HEK293 (cell line): ENCODE data around the gene KLHL22.
"Not testable (repeated sequence)": the region's sequence is repeated elsewhere in the genome, so short reads cannot be mapped to it uniquely, and the experiment has no call there.

ENCODE experiments used
- CTCF ChIA-PET: fragments of 350-600 bp; formaldehyde crosslinking; extraction: SDS; loops from one replicate; lab custom pipeline; 2021; ENCODE audit warnings: antibody characterized with exemption; lab: Yijun Ruan, JAX
- POLR2A ChIA-PET: fragments of 300-600 bp; formaldehyde crosslinking; extraction: SDS; loops from one replicate; lab custom pipeline; 2020; ENCODE audit warnings: antibody characterized with exemption, inconsistent platforms; lab: Yijun Ruan, JAX
- H3K27ac ChIP-seq: fragments of 200-500 bp; sonication (Bioruptor generic); 2 replicates; pipeline ENCODE4 v1.5.1; 2014; ENCODE audit warnings: low read depth, low read length, control low read depth, inconsistent platforms; ENCODE audit errors: extremely low read depth
- H3K36me3 ChIP-seq, 2 experiments: fragments of 200-500 bp in 1 of 2; sonication (Bioruptor generic) in 1 of 2; 1 replicate in 1 of 2; 2 replicates in 1 of 2; pipeline ENCODE4 v1.5.1; 2014 to 2017; ENCODE audit warnings: inconsistent platforms in 2 of 2, low read length in 2 of 2; ENCODE audit not compliant: control insufficient read depth in 2 of 2, insufficient read depth in 1 of 2
- H3K4me1 ChIP-seq: fragments of 200-500 bp; sonication (Bioruptor generic); 2 replicates; pipeline ENCODE4 v1.5.1; 2014; ENCODE audit warnings: mild to moderate bottlenecking, low read length, inconsistent platforms; ENCODE audit not compliant: control insufficient read depth, insufficient read depth
- H3K4me3 ChIP-seq: 2 replicates; pipeline ENCODE4 v1.5.1; 2011; ENCODE audit warnings: low read depth, mild to moderate bottlenecking, control low read depth, low read length, moderate library complexity
- H3K9me3 ChIP-seq: fragments of 200-500 bp; sonication (Bioruptor generic); 2 replicates; pipeline ENCODE4 v1.5.1; 2014; ENCODE audit warnings: low read depth, low read length, inconsistent platforms; ENCODE audit not compliant: control insufficient read depth, insufficient read depth
- MZF1 ChIP-seq: fragments of 450-650 bp; formaldehyde crosslinking; IDR thresholded peaks from 2 replicates; pipeline ENCODE4 v1.5.1; 2017; ENCODE audit warnings: missing biosample characterization, missing genetic modification characterization, borderline replicate concordance
- PRDM1 ChIP-seq: fragments of 450-650 bp; formaldehyde crosslinking; IDR thresholded peaks from 2 replicates; pipeline ENCODE4; 2016; ENCODE audit warnings: missing biosample characterization, missing genetic modification characterization
- ZBTB17 ChIP-seq: fragments of 450-650 bp; formaldehyde crosslinking; IDR thresholded peaks from 2 replicates; pipeline ENCODE4 v1.5.1; 2016; ENCODE audit warnings: missing biosample characterization, missing genetic modification characterization
- ZEB2 ChIP-seq: fragments of 450-650 bp; formaldehyde crosslinking; IDR thresholded peaks from 2 replicates; pipeline ENCODE4 v1.5.1; 2016; ENCODE audit warnings: missing biosample characterization, missing genetic modification characterization
- ZFHX2 ChIP-seq: fragments of 450-650 bp; formaldehyde crosslinking; conservative IDR thresholded peaks from 2 replicates; pipeline ENCODE4 v1.5.1; 2016; ENCODE audit warnings: missing biosample characterization, missing genetic modification characterization
- ZNF202 ChIP-seq: fragments of 450-650 bp; formaldehyde crosslinking; IDR thresholded peaks from 2 replicates; pipeline ENCODE4 v1.5.1; 2016; ENCODE audit warnings: missing biosample characterization, missing genetic modification characterization, borderline replicate concordance
- ZNF239 ChIP-seq: fragments of 450-650 bp; formaldehyde crosslinking; IDR thresholded peaks from 2 replicates; pipeline ENCODE4 v1.5.1; 2016; ENCODE audit warnings: missing biosample characterization, missing genetic modification characterization
- ZNF24 ChIP-seq: fragments of 450-650 bp; formaldehyde crosslinking; IDR thresholded peaks from 2 replicates; pipeline ENCODE4 v1.5.1; 2016; ENCODE audit warnings: missing biosample characterization, missing genetic modification characterization
- ZNF248 ChIP-seq: fragments of 450-650 bp; formaldehyde crosslinking; IDR thresholded peaks from 2 replicates; pipeline ENCODE4 v1.5.1; 2017; ENCODE audit warnings: missing biosample characterization, missing genetic modification characterization
- ZNF292 ChIP-seq: fragments of 450-650 bp; formaldehyde crosslinking; IDR thresholded peaks from 2 replicates; pipeline ENCODE4 v1.5.1; 2016; ENCODE audit warnings: low read depth, missing biosample characterization, missing genetic modification characterization, borderline replicate concordance
- ZNF366 ChIP-seq: fragments of 450-650 bp; formaldehyde crosslinking; conservative IDR thresholded peaks from 2 replicates; pipeline ENCODE4 v1.5.1; 2016; ENCODE audit warnings: missing biosample characterization, missing genetic modification characterization
- ZNF654 ChIP-seq: fragments of 450-650 bp; formaldehyde crosslinking; IDR thresholded peaks from 2 replicates; pipeline ENCODE4 v1.5.1; 2016; ENCODE audit warnings: low read depth, missing biosample characterization, missing genetic modification characterization
- ZNF701 ChIP-seq: fragments of 450-650 bp; formaldehyde crosslinking; IDR thresholded peaks from 2 replicates; pipeline ENCODE4 v1.5.1; 2016; ENCODE audit warnings: missing biosample characterization, missing genetic modification characterization
- ZNF707 ChIP-seq: fragments of 450-650 bp; formaldehyde crosslinking; IDR thresholded peaks from 2 replicates; pipeline ENCODE4 v1.5.1; 2016; ENCODE audit warnings: missing biosample characterization, missing genetic modification characterization
- ZNF792 ChIP-seq: fragments of 450-650 bp; formaldehyde crosslinking; IDR thresholded peaks from 2 replicates; pipeline ENCODE4 v1.5.1; 2016; ENCODE audit warnings: missing biosample characterization, missing genetic modification characterization
- ZNF843 ChIP-seq: fragments of 450-650 bp; formaldehyde crosslinking; IDR thresholded peaks from 2 replicates; pipeline ENCODE4 v1.5.1; 2016; ENCODE audit warnings: missing biosample characterization, missing genetic modification characterization
- ZSCAN30 ChIP-seq: fragments of 450-650 bp; IDR thresholded peaks from 2 replicates; pipeline ENCODE4 v1.5.1; 2018; ENCODE audit warnings: missing biosample characterization, mild to moderate bottlenecking, missing genetic modification characterization, moderate library complexity
- ZXDB ChIP-seq: fragments of 450-650 bp; formaldehyde crosslinking; IDR thresholded peaks from 2 replicates; pipeline ENCODE4 v1.5.1; 2016; ENCODE audit warnings: missing biosample characterization, missing genetic modification characterization
- TF ChIP-seq, protein P1 (sequence below): fragments of 450-650 bp; formaldehyde crosslinking; IDR thresholded peaks from 2 replicates; pipeline ENCODE4 v1.5.1; 2016; ENCODE audit warnings: missing biosample characterization, missing genetic modification characterization
- TF ChIP-seq, protein P2 (sequence below): fragments of 450-650 bp; formaldehyde crosslinking; IDR thresholded peaks from 2 replicates; pipeline ENCODE4 v1.5.1; 2016; ENCODE audit warnings: missing biosample characterization, missing genetic modification characterization

Gene KLHL22

DNA sequence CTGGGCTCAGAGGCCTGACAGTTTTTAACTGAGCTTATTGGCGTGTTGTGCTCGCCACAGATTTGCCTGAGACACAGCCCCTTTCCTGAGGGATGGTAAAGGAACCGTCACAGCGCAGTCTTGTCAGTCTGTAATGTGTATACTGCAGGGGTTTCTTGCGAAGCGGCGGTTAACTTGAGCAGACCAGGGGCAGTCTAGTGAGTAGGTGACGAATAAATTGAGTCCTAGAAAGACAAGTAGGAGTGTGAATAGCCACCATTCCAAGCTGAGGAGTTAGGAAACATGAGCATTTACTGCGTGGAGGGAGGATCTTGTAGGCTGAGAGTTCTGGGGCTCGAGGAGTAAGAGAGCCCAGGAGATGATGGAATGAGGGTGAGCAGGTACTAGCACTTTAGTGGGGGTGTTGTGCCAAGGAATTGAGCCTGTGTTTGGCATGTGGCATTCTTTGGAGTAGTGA, 13.2 kb upstream of the KLHL22 start:
- Histone ChIP-seq H3K36me3 (peaks cover 0 to 11% of the 10 kb centered on the region in 2 experiments; a peak in 1 of 3 replicates), H3K4me3 (peak overlapping the region; percentile 95), H3K4me1 (peaks cover 9% of the 10 kb centered on the region), H3K9me3 (no peaks in the 10 kb centered on the region), H3K27ac (peak overlapping the region; percentile 39)
- CTCF ChIA-PET: interaction anchor here (0.7 to 4.4 kb wide), 9 partner anchors 11 to 390 kb away, joined by 3 to 23 read pairs (median 5); no protein-coding TSS in a partner anchor
- TF ChIP-seq ZSCAN30 (tag by site-specific recombination) (no peak), ZNF701 (tag by site-specific recombination) (no peak), ZNF292 (tag by site-specific recombination) (no peak), MZF1 (no peak), ZNF202 (tag by site-specific recombination) (no peak), ZNF248 (tag by site-specific recombination) (no peak), ZNF707 (tag by site-specific recombination) (no peak), ZNF24 (tag by site-specific recombination) (no peak)
- POLR2A ChIA-PET: interaction anchor here (0.7 to 3.2 kb wide), 7 partner anchors 9 to 61 kb away, joined by 3 to 35 read pairs (median 7); no protein-coding TSS in a partner anchor

DNA sequence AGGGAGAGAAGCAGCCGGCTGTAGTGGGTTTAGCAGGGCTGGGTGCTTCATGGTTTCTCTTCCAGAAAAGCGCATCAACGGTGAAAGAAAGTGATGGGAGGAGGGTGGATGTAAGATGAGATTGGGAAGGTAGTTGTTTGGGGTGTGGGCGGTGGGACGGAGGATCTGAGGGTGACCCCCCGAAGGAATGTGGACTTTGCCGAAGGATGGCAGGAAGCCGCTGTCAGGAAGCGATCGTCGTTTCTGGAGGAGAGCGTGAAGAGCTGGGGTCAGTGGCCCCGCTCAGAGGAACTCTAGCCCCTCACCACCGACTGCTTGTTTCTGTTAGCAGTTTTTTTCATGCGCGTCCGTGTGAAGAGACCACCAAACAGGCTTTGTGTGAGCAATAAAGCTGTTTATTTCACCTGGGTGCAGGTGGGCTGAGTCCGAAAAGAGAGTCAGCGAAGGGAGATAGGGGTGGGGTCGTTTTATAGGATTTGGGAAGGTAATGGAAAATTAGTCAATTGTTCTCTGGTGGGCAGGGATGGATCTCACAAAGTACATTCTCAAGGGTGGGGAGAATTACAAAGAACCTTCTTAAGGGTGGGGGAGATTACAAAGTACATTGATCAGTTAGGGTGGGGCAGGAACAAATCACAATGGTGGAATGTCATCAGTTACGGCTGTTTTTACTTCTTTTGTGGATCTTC, 12.6 kb upstream of the KLHL22 start:
- CTCF ChIA-PET: interaction anchor here (0.6 to 4.4 kb wide), 6 partner anchors 12 to 390 kb away, joined by 3 to 23 read pairs (median 5); partner anchors contain the start of gene KLHL22
- POLR2A ChIA-PET: interaction anchor here (0.8 to 3.2 kb wide), 10 partner anchors 9 to 61 kb away, joined by 3 to 35 read pairs (median 6); partner anchors contain the start of gene KLHL22
- TF ChIP-seq ZFHX2 (peak; percentile 60; the same call in 1 of the 2 replicates), ZNF366 (tag by site-specific recombination) (peak; percentile 48; the same call in 1 of the 2 replicates), PRDM1 (tag by site-specific recombination) (0 out of 2 replicates have a peak, but pooled peaks have one; percentile 3), ZEB2 (tag by site-specific recombination) (0 out of 2 replicates have a peak, but pooled peaks have one; percentile 7), ZBTB17 (tag by site-specific recombination) (peak; percentile 1; the same call in 1 of the 2 replicates)
- TF ChIP-seq, protein P1, sequence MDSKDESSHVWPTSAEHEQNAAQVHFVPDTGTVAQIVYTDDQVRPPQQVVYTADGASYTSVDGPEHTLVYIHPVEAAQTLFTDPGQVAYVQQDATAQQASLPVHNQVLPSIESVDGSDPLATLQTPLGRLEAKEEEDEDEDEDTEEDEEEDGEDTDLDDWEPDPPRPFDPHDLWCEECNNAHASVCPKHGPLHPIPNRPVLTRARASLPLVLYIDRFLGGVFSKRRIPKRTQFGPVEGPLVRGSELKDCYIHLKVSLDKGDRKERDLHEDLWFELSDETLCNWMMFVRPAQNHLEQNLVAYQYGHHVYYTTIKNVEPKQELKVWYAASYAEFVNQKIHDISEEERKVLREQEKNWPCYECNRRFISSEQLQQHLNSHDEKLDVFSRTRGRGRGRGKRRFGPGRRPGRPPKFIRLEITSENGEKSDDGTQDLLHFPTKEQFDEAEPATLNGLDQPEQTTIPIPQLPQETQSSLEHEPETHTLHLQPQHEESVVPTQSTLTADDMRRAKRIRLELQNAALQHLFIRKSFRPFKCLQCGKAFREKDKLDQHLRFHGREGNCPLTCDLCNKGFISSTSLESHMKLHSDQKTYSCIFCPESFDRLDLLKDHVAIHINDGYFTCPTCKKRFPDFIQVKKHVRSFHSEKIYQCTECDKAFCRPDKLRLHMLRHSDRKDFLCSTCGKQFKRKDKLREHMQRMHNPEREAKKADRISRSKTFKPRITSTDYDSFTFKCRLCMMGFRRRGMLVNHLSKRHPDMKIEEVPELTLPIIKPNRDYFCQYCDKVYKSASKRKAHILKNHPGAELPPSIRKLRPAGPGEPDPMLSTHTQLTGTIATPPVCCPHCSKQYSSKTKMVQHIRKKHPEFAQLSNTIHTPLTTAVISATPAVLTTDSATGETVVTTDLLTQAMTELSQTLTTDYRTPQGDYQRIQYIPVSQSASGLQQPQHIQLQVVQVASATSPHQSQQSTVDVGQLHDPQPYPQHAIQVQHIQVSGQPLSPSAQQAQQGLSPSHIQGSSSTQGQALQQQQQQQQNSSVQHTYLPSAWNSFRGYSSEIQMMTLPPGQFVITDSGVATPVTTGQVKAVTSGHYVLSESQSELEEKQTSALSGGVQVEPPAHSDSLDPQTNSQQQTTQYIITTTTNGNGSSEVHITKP: peak; percentile 99
- TF ChIP-seq, all 188 proteins: peak for 6; not testable (repeated sequence) for 182

GRCh38 chr22:20507253-20508066, 11.9 kb upstream of the KLHL22 start, which contains the start of gene MED15:
TSS of gene MED15 (plus strand) at chr22:20507610. CDS start at chr22:20507679, 69 bp downstream.
- CTCF ChIA-PET: interaction anchor here (0.6 to 4.4 kb wide), 6 partner anchors 12 to 190 kb away, joined by 4 to 23 read pairs (median 5); partner anchors contain the start of gene KLHL22
- H3K36me3 ChIP-seq: peaks cover 0 to 6% of the 10 kb centered on the region in 2 experiments; a peak in 1 of 3 replicates
- POLR2A ChIA-PET: interaction anchor here (0.8 to 3.2 kb wide), 9 partner anchors 9 to 62 kb away, joined by 3 to 35 read pairs (median 5); partner anchors contain the start of gene KLHL22
- H3K4me1 ChIP-seq: peaks cover 9% of the 10 kb centered on the region
- no peaks in the 10 kb centered on the region for H3K9me3 ChIP-seq
- H3K27ac ChIP-seq: peak within 1 kb of the TSS; percentile 44
- H3K4me3 ChIP-seq: peak within 1 kb of the TSS; percentile 95
- TF ChIP-seq ZNF843 (tag by site-specific recombination): 0 out of 2 replicates have a peak, but pooled peaks have one; percentile 10
- TF ChIP-seq ZXDB (tag by site-specific recombination): peak; percentile 87
- 0 out of 2 replicates have a peak, but pooled peaks have one; percentile 12 for TF ChIP-seq ZNF792 (tag by site-specific recombination)
- TF ChIP-seq ZNF654 (tag by site-specific recombination): no peak
- TF ChIP-seq, protein P2, sequence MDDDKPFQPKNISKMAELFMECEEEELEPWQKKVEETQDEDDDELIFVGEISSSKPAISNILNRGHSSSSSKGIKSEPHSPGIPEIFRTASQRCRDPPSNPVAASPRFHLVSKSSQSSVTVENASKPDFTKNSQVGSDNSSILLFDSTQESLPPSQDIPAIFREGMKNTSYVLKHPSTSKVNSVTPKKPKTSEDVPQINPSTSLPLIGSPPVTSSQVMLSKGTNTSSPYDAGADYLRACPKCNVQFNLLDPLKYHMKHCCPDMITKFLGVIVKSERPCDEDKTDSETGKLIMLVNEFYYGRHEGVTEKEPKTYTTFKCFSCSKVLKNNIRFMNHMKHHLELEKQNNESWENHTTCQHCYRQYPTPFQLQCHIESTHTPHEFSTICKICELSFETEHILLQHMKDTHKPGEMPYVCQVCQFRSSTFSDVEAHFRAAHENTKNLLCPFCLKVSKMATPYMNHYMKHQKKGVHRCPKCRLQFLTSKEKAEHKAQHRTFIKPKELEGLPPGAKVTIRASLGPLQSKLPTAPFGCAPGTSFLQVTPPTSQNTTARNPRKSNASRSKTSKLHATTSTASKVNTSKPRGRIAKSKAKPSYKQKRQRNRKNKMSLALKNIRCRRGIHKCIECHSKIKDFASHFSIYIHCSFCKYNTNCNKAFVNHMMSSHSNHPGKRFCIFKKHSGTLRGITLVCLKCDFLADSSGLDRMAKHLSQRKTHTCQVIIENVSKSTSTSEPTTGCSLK: no peak
- no peak; the same call in 1 of the 2 replicates for TF ChIP-seq ZNF239 (tag by site-specific recombination)

More for the DNA sequence above, 12.6 kb upstream of the KLHL22 start:
- Histone ChIP-seq H3K4me3 (peak overlapping the region; percentile 95), H3K27ac (peak overlapping the region; percentile 44)
- H3K9me3 ChIP-seq, H3K36me3 ChIP-seq, H3K4me1 ChIP-seq: not testable (repeated sequence)
